ENCODE results near the gene POLR1A.

POLR1A gene

DNA sequence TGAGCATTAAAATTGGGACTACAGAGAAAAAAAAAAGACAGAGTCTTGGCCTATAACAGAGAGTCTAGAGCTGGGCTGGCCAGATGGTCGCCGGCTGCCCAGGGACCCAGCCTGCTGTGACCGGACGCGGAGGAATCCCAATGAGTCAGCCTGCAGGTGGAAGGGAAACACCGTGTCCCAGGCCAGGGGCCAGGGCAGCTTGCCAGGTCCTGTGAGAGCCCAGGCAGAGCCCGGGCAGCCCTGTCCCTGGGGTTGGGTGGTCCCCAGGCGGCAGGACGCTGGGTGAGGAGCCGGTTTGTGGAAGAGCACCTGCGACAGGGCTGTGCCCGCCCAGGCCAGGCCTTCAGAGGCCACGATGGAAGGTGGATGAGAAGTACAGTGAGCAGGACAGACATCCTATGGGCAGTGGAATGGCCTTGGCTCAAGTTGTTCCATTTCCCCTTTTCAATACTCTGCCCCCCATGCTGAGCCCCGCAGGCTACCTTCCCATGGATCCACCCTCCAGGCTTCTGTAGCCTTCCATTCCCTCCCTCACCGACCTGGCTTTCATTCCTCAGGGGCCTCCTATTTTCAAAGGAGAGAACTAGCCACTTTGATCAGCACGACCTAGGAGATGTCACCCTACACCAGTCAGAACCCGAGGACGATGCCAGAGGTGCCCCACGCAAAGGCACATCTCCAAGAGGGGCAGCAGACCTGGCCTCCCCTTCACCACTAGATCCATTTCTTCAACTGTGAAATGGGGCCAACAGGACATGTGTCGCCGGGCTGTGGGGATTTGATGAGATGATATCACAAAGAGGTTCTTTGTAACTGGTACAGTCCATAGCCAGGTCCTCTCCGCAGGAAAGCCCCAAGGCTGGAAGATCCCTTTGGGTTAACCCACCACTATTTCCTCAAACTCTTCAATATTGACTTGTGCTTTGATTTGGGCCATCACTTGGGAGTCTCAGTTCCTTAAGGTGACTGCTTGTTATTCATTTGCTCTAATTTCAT is 87.5 kb downstream of the POLR1A start (continued):
- no peak for TF ChIP-seq CSRNP3 (CRISPR knock-in tag; IDR thresholded peaks at IDR 0.05)

- TF ChIP-seq TCF4 (CRISPR knock-in tag; IDR thresholded peaks at IDR 0.05; ENCODE audit: borderline replicate concordance), result no peak
- no peak for TF ChIP-seq GLIS3 (CRISPR knock-in tag; IDR thresholded peaks at IDR 0.05)
- no peak for TF ChIP-seq ZFP3 (CRISPR knock-in tag; IDR thresholded peaks at IDR 0.05)
- no peak for TF ChIP-seq ARNTL (CRISPR knock-in tag; IDR thresholded peaks at IDR 0.05; ENCODE audit: borderline replicate concordance, low read depth)
- TF ChIP-seq CSDC2 (CRISPR knock-in tag; IDR thresholded peaks at IDR 0.05), result no peak
- TF ChIP-seq, protein P1, sequence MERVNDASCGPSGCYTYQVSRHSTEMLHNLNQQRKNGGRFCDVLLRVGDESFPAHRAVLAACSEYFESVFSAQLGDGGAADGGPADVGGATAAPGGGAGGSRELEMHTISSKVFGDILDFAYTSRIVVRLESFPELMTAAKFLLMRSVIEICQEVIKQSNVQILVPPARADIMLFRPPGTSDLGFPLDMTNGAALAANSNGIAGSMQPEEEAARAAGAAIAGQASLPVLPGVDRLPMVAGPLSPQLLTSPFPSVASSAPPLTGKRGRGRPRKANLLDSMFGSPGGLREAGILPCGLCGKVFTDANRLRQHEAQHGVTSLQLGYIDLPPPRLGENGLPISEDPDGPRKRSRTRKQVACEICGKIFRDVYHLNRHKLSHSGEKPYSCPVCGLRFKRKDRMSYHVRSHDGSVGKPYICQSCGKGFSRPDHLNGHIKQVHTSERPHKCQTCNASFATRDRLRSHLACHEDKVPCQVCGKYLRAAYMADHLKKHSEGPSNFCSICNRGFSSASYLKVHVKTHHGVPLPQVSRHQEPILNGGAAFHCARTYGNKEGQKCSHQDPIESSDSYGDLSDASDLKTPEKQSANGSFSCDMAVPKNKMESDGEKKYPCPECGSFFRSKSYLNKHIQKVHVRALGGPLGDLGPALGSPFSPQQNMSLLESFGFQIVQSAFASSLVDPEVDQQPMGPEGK (CRISPR knock-in tag; IDR thresholded peaks at IDR 0.05; ENCODE audit: borderline replicate concordance), result no peak
- no peak for TF ChIP-seq CSRNP3 (CRISPR knock-in tag; IDR thresholded peaks at IDR 0.05)
- TF ChIP-seq, protein P2, sequence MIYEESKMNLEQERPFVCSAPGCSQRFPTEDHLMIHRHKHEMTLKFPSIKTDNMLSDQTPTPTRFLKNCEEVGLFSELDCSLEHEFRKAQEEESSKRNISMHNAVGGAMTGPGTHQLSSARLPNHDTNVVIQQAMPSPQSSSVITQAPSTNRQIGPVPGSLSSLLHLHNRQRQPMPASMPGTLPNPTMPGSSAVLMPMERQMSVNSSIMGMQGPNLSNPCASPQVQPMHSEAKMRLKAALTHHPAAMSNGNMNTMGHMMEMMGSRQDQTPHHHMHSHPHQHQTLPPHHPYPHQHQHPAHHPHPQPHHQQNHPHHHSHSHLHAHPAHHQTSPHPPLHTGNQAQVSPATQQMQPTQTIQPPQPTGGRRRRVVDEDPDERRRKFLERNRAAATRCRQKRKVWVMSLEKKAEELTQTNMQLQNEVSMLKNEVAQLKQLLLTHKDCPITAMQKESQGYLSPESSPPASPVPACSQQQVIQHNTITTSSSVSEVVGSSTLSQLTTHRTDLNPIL (CRISPR knock-in tag; IDR thresholded peaks at IDR 0.05; ENCODE audit: low read depth), result no peak
- TF ChIP-seq RARB (CRISPR knock-in tag; IDR thresholded peaks at IDR 0.05), result no peak
- TF ChIP-seq ZNF70 (CRISPR knock-in tag; IDR thresholded peaks at IDR 0.05), result no peak
- no peak for TF ChIP-seq ZFP30 (CRISPR knock-in tag; IDR thresholded peaks at IDR 0.05)
- no peak for TF ChIP-seq ESRRG (CRISPR knock-in tag; IDR thresholded peaks at IDR 0.05)
- TF ChIP-seq, protein P3, sequence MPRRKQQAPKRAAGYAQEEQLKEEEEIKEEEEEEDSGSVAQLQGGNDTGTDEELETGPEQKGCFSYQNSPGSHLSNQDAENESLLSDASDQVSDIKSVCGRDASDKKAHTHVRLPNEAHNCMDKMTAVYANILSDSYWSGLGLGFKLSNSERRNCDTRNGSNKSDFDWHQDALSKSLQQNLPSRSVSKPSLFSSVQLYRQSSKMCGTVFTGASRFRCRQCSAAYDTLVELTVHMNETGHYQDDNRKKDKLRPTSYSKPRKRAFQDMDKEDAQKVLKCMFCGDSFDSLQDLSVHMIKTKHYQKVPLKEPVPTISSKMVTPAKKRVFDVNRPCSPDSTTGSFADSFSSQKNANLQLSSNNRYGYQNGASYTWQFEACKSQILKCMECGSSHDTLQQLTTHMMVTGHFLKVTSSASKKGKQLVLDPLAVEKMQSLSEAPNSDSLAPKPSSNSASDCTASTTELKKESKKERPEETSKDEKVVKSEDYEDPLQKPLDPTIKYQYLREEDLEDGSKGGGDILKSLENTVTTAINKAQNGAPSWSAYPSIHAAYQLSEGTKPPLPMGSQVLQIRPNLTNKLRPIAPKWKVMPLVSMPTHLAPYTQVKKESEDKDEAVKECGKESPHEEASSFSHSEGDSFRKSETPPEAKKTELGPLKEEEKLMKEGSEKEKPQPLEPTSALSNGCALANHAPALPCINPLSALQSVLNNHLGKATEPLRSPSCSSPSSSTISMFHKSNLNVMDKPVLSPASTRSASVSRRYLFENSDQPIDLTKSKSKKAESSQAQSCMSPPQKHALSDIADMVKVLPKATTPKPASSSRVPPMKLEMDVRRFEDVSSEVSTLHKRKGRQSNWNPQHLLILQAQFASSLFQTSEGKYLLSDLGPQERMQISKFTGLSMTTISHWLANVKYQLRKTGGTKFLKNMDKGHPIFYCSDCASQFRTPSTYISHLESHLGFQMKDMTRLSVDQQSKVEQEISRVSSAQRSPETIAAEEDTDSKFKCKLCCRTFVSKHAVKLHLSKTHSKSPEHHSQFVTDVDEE (CRISPR knock-in tag; IDR thresholded peaks at IDR 0.05), result no peak
- ATAC-seq, result no peak
These were observed 89.1 kb downstream of the POLR1A start for GRCh38 chr2:86016581-86016980.

- TF ChIP-seq, protein P1 (CRISPR knock-in tag; IDR thresholded peaks at IDR 0.05; ENCODE audit: borderline replicate concordance), result no peak
- TF ChIP-seq POU6F1 (CRISPR knock-in tag; IDR thresholded peaks at IDR 0.05; ENCODE audit: borderline replicate concordance, low read depth) (no peak), ZFP3 (CRISPR knock-in tag; IDR thresholded peaks at IDR 0.05) (no peak), ISL1 (CRISPR knock-in tag; IDR thresholded peaks at IDR 0.05) (no peak), ESRRG (CRISPR knock-in tag; IDR thresholded peaks at IDR 0.05) (no peak), SNAI2 (CRISPR knock-in tag; IDR thresholded peaks at IDR 0.05) (no peak), ZC3H10 (CRISPR knock-in tag; IDR thresholded peaks at IDR 0.05) (no peak), RARB (CRISPR knock-in tag; IDR thresholded peaks at IDR 0.05) (no peak), GLIS3 (CRISPR knock-in tag; IDR thresholded peaks at IDR 0.05) (no peak), ZNF70 (CRISPR knock-in tag; IDR thresholded peaks at IDR 0.05) (no peak), ZFP30 (CRISPR knock-in tag; IDR thresholded peaks at IDR 0.05) (no peak), TOX (CRISPR knock-in tag; IDR thresholded peaks at IDR 0.05; ENCODE audit: borderline replicate concordance) (no peak), BACH2 (CRISPR knock-in tag; IDR thresholded peaks at IDR 0.05; ENCODE audit: borderline replicate concordance) (no peak), ZNF565 (CRISPR knock-in tag; conservative IDR thresholded peaks at IDR 0.05; ENCODE audit: low read depth) (no peak), PPARA (CRISPR knock-in tag; IDR thresholded peaks at IDR 0.05; ENCODE audit: borderline replicate concordance) (no peak)
- TF ChIP-seq, protein P2 (CRISPR knock-in tag; IDR thresholded peaks at IDR 0.05; ENCODE audit: low read depth), result no peak
- ATAC-seq, result no peak
These were observed 90.0 kb downstream of the POLR1A start for GRCh38 chr2:86015699-86016098.

Data from SK-N-SH treated with all-trans-retinoic acid at 6 μM for 48 hours (cell line).